HepG2 (cell line): ENCODE results near the gene INTS4. TPM values are rescaled to one million over a fixed set of nuclear protein-coding genes. Genes with fewer than 3 reads are reported as not detected.

ENCODE experiments used
- BCL6 ChIP-seq: IDR thresholded peaks from 2 replicates; pipeline ENCODE4 v1.6.1; 2016; ENCODE audit warnings: missing genetic modification reagents, missing compliant biosample characterization
- BRF2 ChIP-seq: sonication (generic); formaldehyde crosslinking; IDR thresholded peaks from 2 replicates; pipeline ENCODE4 v1.8.1; 2022; ENCODE audit warnings: mild to moderate bottlenecking, missing genetic modification reagents
- DMAP1 ChIP-seq: IDR thresholded peaks from 2 replicates; pipeline ENCODE4 v1.6.1; 2016
- HDAC1 ChIP-seq: sonication (generic); formaldehyde crosslinking; IDR thresholded peaks from 2 replicates; pipeline ENCODE4 v1.5.1; 2020; ENCODE audit warnings: mild to moderate bottlenecking, missing genetic modification reagents
- HMG20B ChIP-seq: conservative IDR thresholded peaks from 2 replicates; pipeline ENCODE4 v1.6.1; 2016; ENCODE audit warnings: missing genetic modification reagents, missing compliant biosample characterization
- HNF4A ChIP-seq: sonication (generic); formaldehyde crosslinking; IDR thresholded peaks from 2 replicates; pipeline ENCODE4 v1.4.0; 2020; ENCODE audit warnings: missing genetic modification reagents
- HOXA7 ChIP-seq: sonication (generic); formaldehyde crosslinking; IDR thresholded peaks from 2 replicates; pipeline ENCODE4 v1.8.1; 2022; ENCODE audit warnings: mild to moderate bottlenecking, missing genetic modification reagents, moderate library complexity
- ISX ChIP-seq: sonication (generic); formaldehyde crosslinking; conservative IDR thresholded peaks from 2 replicates; pipeline ENCODE4 v1.5.0; 2020; ENCODE audit warnings: missing genetic modification reagents
- KDM5A ChIP-seq: fragments of 200-600 bp; sonication (generic); IDR thresholded peaks from 2 replicates; pipeline ENCODE4 v1.7.0; 2018; ENCODE audit warnings: antibody characterized with exemption, mild to moderate bottlenecking, low read length, borderline replicate concordance
- MEIS1 ChIP-seq: sonication (generic); formaldehyde crosslinking; IDR thresholded peaks from 2 replicates; pipeline ENCODE4 v1.9.0; 2021; ENCODE audit warnings: mild to moderate bottlenecking, missing genetic modification reagents, moderate library complexity, borderline replicate concordance
- MXI1 ChIP-seq: IDR thresholded peaks from 3 replicates; pipeline ENCODE4 v1.6.1; 2012; ENCODE audit warnings: low read depth, low read length, inconsistent platforms, borderline replicate concordance
- PCBP1 ChIP-seq: fragments of 200-400 bp; formaldehyde crosslinking; IDR thresholded peaks from 2 replicates; pipeline ENCODE4 v1.6.1; 2017; ENCODE audit warnings: mild to moderate bottlenecking, low read depth, low read length, borderline replicate concordance
- RFX1 ChIP-seq: fragments of 450-650 bp; IDR thresholded peaks from 2 replicates; pipeline ENCODE4 v1.6.1; 2017
- SIX4 ChIP-seq: sonication (generic); formaldehyde crosslinking; IDR thresholded peaks from 2 replicates; pipeline ENCODE4 v1.4.0; 2020; ENCODE audit warnings: missing genetic modification reagents
- SP4 ChIP-seq: sonication (generic); formaldehyde crosslinking; IDR thresholded peaks from 2 replicates; pipeline ENCODE4 v1.8.1; 2023; ENCODE audit warnings: mild to moderate bottlenecking, missing genetic modification reagents
- TBX3 ChIP-seq: fragments of 450-650 bp; IDR thresholded peaks from 2 replicates; pipeline ENCODE4 v1.6.1; 2017; ENCODE audit warnings: antibody characterized with exemption, mild to moderate bottlenecking, inconsistent platforms, borderline replicate concordance
- TFAP4 ChIP-seq: sonication (generic); IDR thresholded peaks from 2 replicates; pipeline ENCODE4 v1.6.1; 2016; ENCODE audit warnings: low read depth, borderline replicate concordance
- XRCC5 ChIP-seq: fragments of 200-400 bp; formaldehyde crosslinking; optimal IDR thresholded peaks from 2 replicates; pipeline ENCODE3; 2017; ENCODE audit warnings: mild to moderate bottlenecking, low read length
- ZBTB1 ChIP-seq: sonication (generic); formaldehyde crosslinking; IDR thresholded peaks from 2 replicates; pipeline ENCODE4 v1.4.0; 2020; ENCODE audit warnings: missing genetic modification reagents, borderline replicate concordance
- ZNF17 ChIP-seq: sonication (generic); formaldehyde crosslinking; IDR thresholded peaks from 2 replicates; pipeline ENCODE4 v1.5.0; 2020; ENCODE audit warnings: mild to moderate bottlenecking, missing genetic modification reagents
- ZNF253 ChIP-seq: sonication (generic); formaldehyde crosslinking; IDR thresholded peaks from 2 replicates; pipeline ENCODE4 v1.8.0; 2022; ENCODE audit warnings: mild to moderate bottlenecking, missing genetic modification reagents, borderline replicate concordance
- ZNF3 ChIP-seq: IDR thresholded peaks from 2 replicates; pipeline ENCODE4 v1.7.0; 2017; ENCODE audit warnings: inconsistent platforms
- ZNF329 ChIP-seq: sonication (generic); formaldehyde crosslinking; IDR thresholded peaks from 2 replicates; pipeline ENCODE4 v1.9.0; 2021; ENCODE audit warnings: low read depth, mild to moderate bottlenecking, missing genetic modification reagents
- ZNF431 ChIP-seq: sonication (generic); formaldehyde crosslinking; IDR thresholded peaks from 2 replicates; pipeline ENCODE4 v1.9.0; 2022; ENCODE audit warnings: missing genetic modification reagents, low read depth, mild to moderate bottlenecking, borderline replicate concordance
- ZNF501 ChIP-seq: sonication (generic); formaldehyde crosslinking; IDR thresholded peaks from 2 replicates; pipeline ENCODE4 v1.5.1; 2020; ENCODE audit warnings: mild to moderate bottlenecking, moderate library complexity, missing genetic modification reagents
- ZNF777 ChIP-seq: sonication (generic); formaldehyde crosslinking; IDR thresholded peaks from 2 replicates; pipeline ENCODE4 v1.4.0; 2020; ENCODE audit warnings: missing genetic modification reagents
- polyA plus RNA-seq, 8 experiments: library from polyadenylated mRNA; depleted of rRNA in 3 of 8; stranded (reverse) in 7 of 8; unstranded in 1 of 8; fragments of >200 nt; fragmentation: Illumina TruSeq in 4 of 8; extraction: Trizol in 4 of 8; gene quantifications; 2 replicates each; pipeline versions ENCODE4 v1.2.1 to v1.2.3, GENCODE V29; 2011 to 2016; ENCODE audit warnings: low read depth in 4 of 8, missing spikeins in 1 of 8, mixed read lengths in 1 of 8; ENCODE audit not compliant: insufficient read depth in 1 of 8
- total RNA-seq, 5 experiments: library from RNA; depleted of rRNA; stranded (reverse); fragments of >200 nt; fragmentation: Illumina TruSeq; extraction: Trizol; gene quantifications; 2 replicates each; pipeline ENCODE4 v1.2.3, GENCODE V29; 2016; ENCODE audit warnings: low read depth in 1 of 5

The INTS4 gene
- total and polyA plus RNA-seq, 2 of the 13 experiments (the other 11 are each of a cell fraction or from before 2014, with no cell fraction given), result 37.3 to 44.8 TPM

DNA sequence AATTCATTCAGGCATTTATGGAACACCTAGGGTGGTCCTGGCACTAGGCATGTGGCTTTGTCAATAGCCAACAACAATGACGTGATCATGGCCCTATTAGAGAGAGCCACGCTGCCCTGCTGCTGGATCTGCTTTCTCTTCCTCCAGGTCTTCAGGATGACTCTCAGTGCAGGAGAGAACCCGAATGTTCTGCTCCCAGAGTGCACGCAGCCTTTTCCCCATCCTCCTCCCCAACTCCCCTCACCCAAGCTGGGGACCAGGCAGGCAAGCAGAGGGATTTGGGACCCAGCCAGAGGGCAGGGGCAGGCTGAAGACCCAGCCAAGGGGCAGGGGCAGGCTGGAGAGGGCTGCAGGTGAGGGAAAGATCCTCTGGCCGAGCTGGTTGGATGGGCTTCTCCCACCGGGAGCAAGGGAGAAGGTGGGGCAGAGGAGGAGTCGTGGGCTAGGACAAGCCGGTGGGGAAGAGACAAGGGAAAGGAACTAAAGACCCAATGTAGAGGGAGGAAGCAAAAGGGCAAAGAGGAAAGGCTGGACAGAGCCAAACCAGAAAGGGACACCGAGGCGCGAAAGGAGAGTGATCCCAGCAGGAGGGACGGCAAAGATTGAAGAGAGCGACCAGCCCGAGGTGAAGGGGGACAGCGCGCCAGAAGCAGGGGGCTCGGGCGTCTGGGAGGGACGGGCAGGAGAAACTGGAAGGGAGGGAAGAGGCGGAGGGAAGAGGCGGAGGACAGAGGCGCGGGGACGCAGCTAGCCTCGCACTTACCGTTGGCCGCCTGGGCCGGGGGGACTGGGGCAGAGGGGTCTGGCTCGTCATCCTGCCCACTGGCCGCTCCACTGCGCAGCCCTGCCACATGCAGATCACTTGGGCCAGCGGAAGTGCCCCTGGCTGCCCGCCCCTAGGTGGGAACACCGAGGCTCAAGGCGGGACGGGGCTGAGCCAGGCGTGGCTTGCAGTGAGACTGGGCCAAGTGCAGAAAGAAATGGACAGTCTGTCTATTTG is 28.2 kb upstream of the INTS4 start, which contains the start of gene KCTD14 (continued):
- TF ChIP-seq ZBTB1 (CRISPR knock-in tag) (no peak), ZNF3 (CRISPR knock-in tag) (no peak), RFX1 (no peak), ISX (CRISPR knock-in tag) (no peak), HOXA7 (CRISPR knock-in tag) (0 out of 2 replicates have a peak, but pooled peaks have one; percentile 47), ZNF253 (CRISPR knock-in tag) (no peak), SP4 (CRISPR knock-in tag) (peak; percentile 45), XRCC5 (no peak), SIX4 (CRISPR knock-in tag) (no peak), ZNF329 (CRISPR knock-in tag) (no peak; the same call in 1 of the 2 replicates), BCL6 (CRISPR knock-in tag) (0 out of 2 replicates have a peak, but pooled peaks have one; percentile 31), KDM5A (no peak), BRF2 (CRISPR knock-in tag) (no peak), HDAC1 (no peak), PCBP1 (0 out of 2 replicates have a peak, but pooled peaks have one; percentile 46), ZNF17 (CRISPR knock-in tag) (no peak), MEIS1 (CRISPR knock-in tag) (no peak; the same call in 1 of the 2 replicates), MXI1 (no peak), ZNF501 (CRISPR knock-in tag) (peak; percentile 53; the same call in 1 of the 2 replicates), TBX3 (no peak), HMG20B (no peak), ZNF431 (CRISPR knock-in tag) (peak; percentile 76; the same call in 1 of the 2 replicates), ZNF777 (CRISPR knock-in tag) (peak; percentile 68), HNF4A (CRISPR knock-in tag) (no peak), DMAP1 (CRISPR knock-in tag) (0 out of 2 replicates have a peak, but pooled peaks have one; percentile 54), TFAP4 (no peak)
